Measurements from ENCODE around the gene SERPINA1. TPM values are rescaled to one million over a fixed set of nuclear protein-coding genes. Genes with fewer than 3 reads are reported as not detected.

Gene SERPINA1
- total RNA-seq, 1 experiment from 2014 or later: 4.9 TPM

- ATAC-seq: no peak
- ChIA-PET CTCF (no interaction called here), POLR2A (no interaction called here)
- intact Hi-C loops (cut with micrococcal nuclease; ENCODE audit: unreplicated experiment) (no loop called here), in situ Hi-C loops (cut with HindIII; ENCODE audit: low pct_unique_long_range_greater_than_20kb, low sequenced_read_pairs) (no loop called here)
- no peak for DNase-seq (ENCODE audit: low read depth, low spot score)
- Histone ChIP-seq H3K27ac (ENCODE audit: low read length) (no peak overlapping the region), H3K4me3 (ENCODE audit: low read depth in 2 of 2, low read length in 2 of 2) (no peak overlapping the region), H3K27me3 (ENCODE audit: control insufficient read depth, insufficient read depth, low read length) (no peaks in the 10 kb centered on the region), H3K4me1 (ENCODE audit: control insufficient read depth, insufficient read depth, low read length) (no peaks in the 10 kb centered on the region), H3K9me3 (ENCODE audit: control insufficient read depth, insufficient read depth, low read depth, low read length) (no peaks in the 10 kb centered on the region), H3K36me3 (ENCODE audit: control insufficient read depth, insufficient read depth, low read length) (no peaks in the 10 kb centered on the region)
- TF ChIP-seq SIN3A (IDR thresholded peaks at IDR 0.05; ENCODE audit: borderline replicate concordance, insufficient read depth, low read depth, low read length): no peak
- TF ChIP-seq TCF7L2 (IDR thresholded peaks at IDR 0.05; ENCODE audit: low read depth, low read length): no peak
- no peak for TF ChIP-seq REST (IDR thresholded peaks at IDR 0.05; ENCODE audit: insufficient read depth in 1 of 2, low read depth in 2 of 2, low read length in 1 of 2)
- no peak for TF ChIP-seq CTCF (IDR thresholded peaks at IDR 0.05)
- TF ChIP-seq POLR2AphosphoS5 (IDR thresholded peaks at IDR 0.05; ENCODE audit: low read depth, low read length): no peak
- BruUV-seq (replicated peaks): no TSS peak
Measured at GRCh38 chr14:94381149-94382030, 7.0 kb downstream of the SERPINA1 start.

GRCh38 chr14:94380225-94381148 lies 7.9 kb downstream of the SERPINA1 start:
- Histone ChIP-seq H3K4me1 (ENCODE audit: control insufficient read depth, insufficient read depth, low read length) (no peaks in the 10 kb centered on the region), H3K27me3 (ENCODE audit: control insufficient read depth, insufficient read depth, low read length) (no peaks in the 10 kb centered on the region), H3K36me3 (ENCODE audit: control insufficient read depth, insufficient read depth, low read length) (no peaks in the 10 kb centered on the region), H3K4me3 (ENCODE audit: low read depth in 2 of 2, low read length in 2 of 2) (no peak overlapping the region), H3K9me3 (ENCODE audit: control insufficient read depth, insufficient read depth, low read depth, low read length) (no peaks in the 10 kb centered on the region), H3K27ac (ENCODE audit: low read length) (no peak overlapping the region)
- ChIA-PET CTCF (no interaction called here), POLR2A (no interaction called here)
- ATAC-seq (no peak), DNase-seq (ENCODE audit: low read depth, low spot score) (no peak)
- in situ Hi-C loops (cut with HindIII; ENCODE audit: low pct_unique_long_range_greater_than_20kb, low sequenced_read_pairs) (no loop called here), intact Hi-C loops (cut with micrococcal nuclease; ENCODE audit: unreplicated experiment) (no loop called here)
- BruUV-seq (replicated peaks): no TSS peak
- TF ChIP-seq POLR2AphosphoS5 (IDR thresholded peaks at IDR 0.05; ENCODE audit: low read depth, low read length) (no peak), CTCF (IDR thresholded peaks at IDR 0.05) (no peak), TCF7L2 (IDR thresholded peaks at IDR 0.05; ENCODE audit: low read depth, low read length) (no peak), SIN3A (IDR thresholded peaks at IDR 0.05; ENCODE audit: borderline replicate concordance, insufficient read depth, low read depth, low read length) (no peak), REST (IDR thresholded peaks at IDR 0.05; ENCODE audit: insufficient read depth in 1 of 2, low read depth in 2 of 2, low read length in 1 of 2) (no peak)

All from Panc1 (cell line).